ENCODE data around the gene UGT3A1. TPM values are rescaled to one million over a fixed set of nuclear protein-coding genes. Genes with fewer than 3 reads are reported as not detected.

Gene UGT3A1
- total RNA-seq, 4 donors from 2014 or later, result 0.23 TPM; not detected in 3

DNA sequence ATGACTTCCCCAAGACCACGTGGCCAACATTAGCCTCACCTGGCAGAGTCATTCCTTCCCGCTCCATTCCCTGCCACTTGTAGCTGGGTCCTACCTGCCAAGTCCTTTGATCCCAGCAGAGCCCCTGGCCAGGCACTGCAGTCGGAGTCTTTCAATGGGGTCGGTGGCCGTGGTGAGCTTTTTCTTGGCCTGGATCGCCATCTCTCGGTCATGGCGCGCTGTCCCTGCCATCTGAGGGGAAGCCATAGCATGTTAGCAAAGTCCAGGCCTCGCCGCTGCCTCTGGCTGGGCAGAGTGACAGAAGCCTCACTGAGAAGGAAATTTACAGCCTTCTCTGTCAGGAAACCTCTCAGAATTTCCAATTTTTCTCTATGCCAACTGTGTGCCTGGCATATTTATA lies 70.3 kb downstream of the UGT3A1 start:
- WGBS, 2 donors, result 78 to 80% methylated on average over 11 of the region's 11 CpGs
- H3K4me3 ChIP-seq (ENCODE audit: low read depth, poor library complexity, severe bottlenecking), result no peak overlapping the region
- intact Hi-C loops (cut with DNase I; ENCODE audit: low total_unique reads), result loop anchor here (5.0 to 10.0 kb wide), 2 partner anchors 144 to 266 kb away; no protein-coding TSS in a partner anchor
- no peak for DNase-seq (ENCODE audit: low spot score in 2 of 2)
- TF ChIP-seq, protein P1, sequence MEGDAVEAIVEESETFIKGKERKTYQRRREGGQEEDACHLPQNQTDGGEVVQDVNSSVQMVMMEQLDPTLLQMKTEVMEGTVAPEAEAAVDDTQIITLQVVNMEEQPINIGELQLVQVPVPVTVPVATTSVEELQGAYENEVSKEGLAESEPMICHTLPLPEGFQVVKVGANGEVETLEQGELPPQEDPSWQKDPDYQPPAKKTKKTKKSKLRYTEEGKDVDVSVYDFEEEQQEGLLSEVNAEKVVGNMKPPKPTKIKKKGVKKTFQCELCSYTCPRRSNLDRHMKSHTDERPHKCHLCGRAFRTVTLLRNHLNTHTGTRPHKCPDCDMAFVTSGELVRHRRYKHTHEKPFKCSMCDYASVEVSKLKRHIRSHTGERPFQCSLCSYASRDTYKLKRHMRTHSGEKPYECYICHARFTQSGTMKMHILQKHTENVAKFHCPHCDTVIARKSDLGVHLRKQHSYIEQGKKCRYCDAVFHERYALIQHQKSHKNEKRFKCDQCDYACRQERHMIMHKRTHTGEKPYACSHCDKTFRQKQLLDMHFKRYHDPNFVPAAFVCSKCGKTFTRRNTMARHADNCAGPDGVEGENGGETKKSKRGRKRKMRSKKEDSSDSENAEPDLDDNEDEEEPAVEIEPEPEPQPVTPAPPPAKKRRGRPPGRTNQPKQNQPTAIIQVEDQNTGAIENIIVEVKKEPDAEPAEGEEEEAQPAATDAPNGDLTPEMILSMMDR (IDR thresholded peaks at IDR 0.05), result no peak
- TF ChIP-seq POLR2A (IDR thresholded peaks at IDR 0.05), result no peak

DNA sequence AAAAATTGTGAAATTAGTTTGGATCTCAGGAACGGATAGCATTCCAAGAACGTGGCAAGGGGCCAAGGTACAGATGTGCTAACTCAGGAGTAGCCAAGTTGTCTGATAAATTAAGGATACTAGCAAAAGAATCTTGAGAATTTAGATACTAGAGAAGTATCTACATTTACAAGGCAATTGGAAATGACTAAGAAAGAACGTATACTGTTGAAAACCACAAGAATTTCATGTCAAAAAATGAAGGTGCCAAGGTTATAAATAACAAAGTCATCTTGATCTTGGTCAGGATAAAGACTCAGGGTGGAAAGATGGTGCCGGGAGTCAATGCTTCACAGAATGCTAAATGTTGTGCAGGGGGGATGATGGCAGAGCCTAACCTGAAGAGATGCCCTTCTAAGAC lies 72.0 kb downstream of the UGT3A1 start:
- DNase-seq (ENCODE audit: low spot score in 2 of 2), result no peak
- no peak for TF ChIP-seq POLR2A (IDR thresholded peaks at IDR 0.05)
- intact Hi-C loops (cut with DNase I; ENCODE audit: low total_unique reads), result no loop called here
- H3K4me3 ChIP-seq (ENCODE audit: low read depth, poor library complexity, severe bottlenecking), result no peak overlapping the region
- WGBS, 2 donors, result 38 to 40% methylated on average over 4 of the region's 4 CpGs

DNA sequence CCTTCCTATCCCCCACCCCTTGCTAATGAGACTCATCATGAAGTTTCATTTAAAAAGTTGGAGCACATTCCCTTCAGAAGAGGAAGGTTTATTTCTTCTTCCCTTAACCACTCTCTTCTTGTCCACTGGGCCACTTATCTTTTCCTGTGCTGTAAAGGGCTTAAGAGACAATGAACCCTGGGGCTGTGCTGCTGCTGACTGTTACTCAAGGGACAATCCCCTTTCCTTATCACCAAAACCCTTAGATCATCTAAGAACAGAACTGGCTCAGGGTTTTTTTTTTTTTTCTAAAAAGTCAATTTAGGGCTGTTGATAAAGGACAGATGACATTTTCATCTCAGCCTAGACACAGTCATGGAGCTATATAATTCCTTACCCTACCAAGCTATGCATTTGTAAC lies 82.4 kb downstream of the UGT3A1 start:
- TF ChIP-seq POLR2A (IDR thresholded peaks at IDR 0.05), result no peak
- H3K4me3 ChIP-seq (ENCODE audit: low read depth, poor library complexity, severe bottlenecking), result no peak overlapping the region
- intact Hi-C loops (cut with DNase I; ENCODE audit: low total_unique reads), result no loop called here
- no peak for DNase-seq (ENCODE audit: low spot score in 2 of 2)

DNA sequence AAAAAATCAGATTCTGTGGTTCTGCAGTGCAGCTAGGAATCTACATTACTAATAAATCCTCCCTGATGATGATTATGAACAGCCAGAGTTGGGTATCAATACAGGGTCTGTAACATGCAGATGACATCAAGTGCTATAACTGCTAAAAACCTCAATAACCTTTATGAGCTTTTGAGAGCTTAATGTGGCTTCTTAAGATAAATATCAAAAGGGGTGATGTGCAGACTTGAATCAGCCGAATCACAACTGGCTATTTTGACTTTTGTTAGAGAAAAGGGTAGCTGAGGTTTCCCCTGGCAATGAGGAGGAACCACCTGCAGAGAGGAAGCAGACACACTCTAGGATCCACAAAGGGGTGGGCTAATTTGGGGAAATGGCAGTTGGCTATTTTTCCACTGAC lies 83.0 kb downstream of the UGT3A1 start:
- H3K4me3 ChIP-seq (ENCODE audit: low read depth, poor library complexity, severe bottlenecking), result no peak overlapping the region
- TF ChIP-seq, protein P1 (IDR thresholded peaks at IDR 0.05), result no peak
- no peak for TF ChIP-seq POLR2A (IDR thresholded peaks at IDR 0.05)
- intact Hi-C loops (cut with DNase I; ENCODE audit: low total_unique reads), result no loop called here
- DNase-seq (ENCODE audit: low spot score in 2 of 2), result no peak
- WGBS, 2 donors, result 43 to 48% methylated on average over 1 of the region's 1 CpG

DNA sequence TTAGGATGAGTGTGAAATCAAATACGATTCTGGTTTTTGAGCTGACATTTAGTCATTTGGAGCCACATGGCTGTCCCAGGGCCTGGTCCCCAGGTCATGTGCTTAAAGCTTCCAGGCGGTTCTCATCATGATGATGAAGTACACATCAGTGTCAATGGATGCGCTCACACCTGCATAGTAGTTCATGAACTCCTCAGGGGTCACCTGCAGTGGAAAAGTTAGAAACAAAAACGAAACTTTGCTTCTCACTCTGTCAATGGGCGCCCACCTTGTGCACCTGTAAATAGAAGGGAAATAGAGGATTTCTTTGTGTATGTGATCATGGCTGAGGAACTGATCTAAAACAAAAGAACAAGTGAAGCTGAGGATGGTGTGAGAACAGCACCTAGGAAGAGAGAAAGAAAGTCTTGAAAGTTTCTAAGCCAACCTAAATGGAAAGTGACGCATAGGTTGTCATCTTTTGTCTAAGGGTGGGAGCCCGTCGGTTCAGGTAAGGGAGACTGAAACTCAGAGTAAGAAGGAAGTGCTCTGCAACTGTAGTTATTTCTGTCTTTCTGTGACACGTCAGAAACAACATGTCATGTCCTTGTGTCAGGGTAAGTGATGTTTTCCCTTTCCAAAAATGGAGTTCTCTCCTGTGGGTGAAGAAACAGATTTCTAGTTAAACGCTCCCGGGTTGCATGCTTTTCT lies 86.6 kb downstream of the UGT3A1 start:
- H3K4me3 ChIP-seq (ENCODE audit: low read depth, poor library complexity, severe bottlenecking), result no peak overlapping the region
- DNase-seq (ENCODE audit: low spot score in 2 of 2), result no peak
- 83 to 90% methylated on average over 11 of the region's 11 CpGs for WGBS, 2 donors
- no peak for TF ChIP-seq POLR2A (IDR thresholded peaks at IDR 0.05)
- TF ChIP-seq, protein P1 (IDR thresholded peaks at IDR 0.05), result no peak
- intact Hi-C loops (cut with DNase I; ENCODE audit: low total_unique reads), result no loop called here

DNA sequence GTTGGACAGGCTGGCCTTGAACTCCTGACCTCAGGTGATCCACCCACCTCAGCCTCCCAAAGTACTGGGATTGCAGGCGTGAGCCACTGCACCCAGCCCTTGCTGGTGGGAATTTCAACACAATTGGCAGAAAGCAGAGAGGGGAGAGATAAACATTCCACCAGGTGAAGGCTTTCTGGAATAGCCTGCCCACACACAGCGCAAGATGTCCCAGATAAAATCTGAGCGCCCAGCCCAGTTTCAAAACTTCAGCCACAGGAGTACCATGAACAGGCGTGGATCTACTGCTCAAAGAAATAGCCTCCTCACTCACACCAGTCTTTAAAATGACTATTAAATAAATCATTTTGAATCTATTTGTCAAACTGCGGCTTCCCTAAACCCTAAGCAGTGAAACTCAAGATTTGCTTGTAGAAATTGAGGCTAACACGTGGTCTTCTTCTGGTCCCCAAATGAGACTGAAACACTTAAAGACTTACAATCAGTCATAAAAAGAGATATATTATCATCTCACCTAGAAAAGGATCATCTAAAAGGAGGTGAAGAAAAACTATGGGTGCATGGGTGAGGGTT lies 87.5 kb downstream of the UGT3A1 start:
- DNase-seq (ENCODE audit: low spot score in 2 of 2), result no peak
- 82 to 83% methylated on average over 6 of the region's 6 CpGs for WGBS, 2 donors
- H3K4me3 ChIP-seq (ENCODE audit: low read depth, poor library complexity, severe bottlenecking), result no peak overlapping the region
- intact Hi-C loops (cut with DNase I; ENCODE audit: low total_unique reads), result no loop called here
- TF ChIP-seq POLR2A (IDR thresholded peaks at IDR 0.05), result no peak
- TF ChIP-seq, protein P1 (IDR thresholded peaks at IDR 0.05), result no peak

Data from lower leg skin (tissue), 4 donors.